ENCODE results near the gene ACTN3. TPM values are rescaled to one million over a fixed set of nuclear protein-coding genes. Genes with fewer than 3 reads are reported as not detected.
A peak's percentile ranks its signal among the peaks of the same experiment; 100 is the strongest.
"Not testable (repeated sequence)": the region's sequence is repeated elsewhere in the genome, so short reads cannot be mapped to it uniquely, and the experiment has no call there.

ACTN3 gene
- total and polyA plus RNA-seq, 3 donors from 2014 or later: 1.7 to 6.8 (median 4.0) TPM

DNA sequence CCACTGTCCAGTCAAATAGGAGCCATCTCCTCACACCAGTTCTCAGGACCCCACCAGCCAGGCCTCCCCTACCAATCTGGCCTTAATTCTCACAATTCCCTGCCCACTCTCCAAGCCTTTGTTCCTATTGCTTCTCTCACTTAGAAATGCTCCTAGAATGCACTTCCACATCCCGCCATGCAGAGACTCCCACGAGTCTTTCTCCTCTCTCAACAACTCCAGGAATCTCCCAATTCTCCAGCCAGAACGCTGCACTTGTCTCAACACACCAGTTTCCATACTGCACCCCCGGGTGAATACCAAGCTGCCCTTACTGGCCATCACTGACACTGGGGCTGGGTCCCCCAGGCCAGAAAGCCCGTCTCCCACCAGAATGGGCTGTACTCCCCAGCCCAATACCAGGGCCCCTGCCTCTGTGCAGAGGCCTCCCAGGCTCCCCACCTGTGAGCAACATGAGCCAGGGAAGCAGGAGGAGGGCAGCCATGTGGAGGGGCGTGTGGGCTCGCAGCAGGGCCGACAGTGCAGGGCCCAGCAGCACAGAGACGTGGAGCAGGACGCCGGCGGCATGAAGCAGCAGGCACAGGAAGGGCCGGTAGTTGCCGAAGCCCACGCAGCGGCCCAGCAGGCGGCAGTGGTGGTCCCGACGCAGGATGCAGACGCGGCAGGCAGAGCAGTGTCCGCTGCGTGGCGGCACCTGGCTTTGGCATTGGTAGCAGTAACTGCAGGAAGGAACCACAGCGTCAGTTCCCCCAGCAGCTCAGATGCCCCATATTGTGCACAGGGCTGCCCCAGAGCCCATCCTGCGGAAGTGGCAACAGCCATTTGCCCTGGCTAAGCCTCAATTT, 3.2 kb upstream of the ACTN3 start:
- peak; percentile 47 for DNase-seq
- WGBS, 2 donors: 48 to 51% methylated on average over 17 to 25 of the region's 26 CpGs
- H3K27ac ChIP-seq: no peak overlapping the region

GRCh38 chr11:66544952-66545351, 1.8 kb upstream of the ACTN3 start:
- intact Hi-C loops (cut with DNase I; ENCODE audit: low total_unique reads): not testable (repeated sequence)
- Histone ChIP-seq H3K4me3 (peak overlapping the region in 1 of 2 donors; percentile 85), H3K4me1 (peaks cover 18% of the 10 kb centered on the region)

More for the DNA sequence above, 3.2 kb upstream of the ACTN3 start:
- intact Hi-C loops (cut with DNase I; ENCODE audit: low total_unique reads): no loop called here
- Histone ChIP-seq H3K27me3 (no peaks in the 10 kb centered on the region), H3K4me1 (peaks cover 18% of the 10 kb centered on the region), H3K9me3 (no peaks in the 10 kb centered on the region), H3K4me3 (no peak overlapping the region), H3K36me3 (ENCODE audit: low read depth, missing control alignments) (no peaks in the 10 kb centered on the region)
- no peak for TF ChIP-seq POLR2A (IDR thresholded peaks at IDR 0.05)
- TF ChIP-seq CTCF (IDR thresholded peaks at IDR 0.05): peak in 1 of 3 experiments; percentile 7

DNA sequence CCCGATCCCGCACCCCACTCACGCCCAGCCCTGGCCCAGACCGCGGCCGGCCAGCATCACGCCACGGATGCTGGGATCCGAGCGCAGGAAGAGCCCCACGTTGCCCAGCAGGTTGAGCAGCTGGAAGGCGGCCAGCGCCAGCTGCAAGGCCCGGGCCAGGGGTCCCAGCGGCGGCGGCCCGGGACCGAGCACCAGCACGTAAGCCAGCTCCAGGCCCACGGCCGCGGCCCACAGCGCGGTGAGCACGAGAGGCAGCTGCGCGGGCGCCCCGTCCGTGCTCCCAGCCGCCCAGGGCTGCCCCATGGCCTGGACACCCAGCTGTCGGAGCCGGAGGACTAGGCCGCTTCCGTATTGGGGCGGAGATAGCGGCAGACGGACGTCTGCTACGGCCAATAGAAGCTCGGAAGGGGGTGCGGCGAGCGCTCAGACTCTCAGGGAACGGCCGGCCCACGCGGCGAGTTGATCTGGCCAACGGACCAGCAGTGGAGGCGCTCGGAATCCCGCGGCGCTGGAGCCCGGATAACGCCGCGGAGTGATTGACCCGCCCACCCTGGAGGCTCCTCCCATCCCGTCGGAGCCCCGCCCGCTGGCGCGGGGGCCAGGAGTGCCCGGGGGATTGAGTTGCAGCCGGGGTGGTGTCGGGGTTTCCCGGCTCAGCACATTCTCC, 869 bp upstream of the ACTN3 start, which contains the start of gene ZDHHC24:
ZDHHC24 (minus strand) TSS at position 348 of the 667 bp plus-strand sequence; CDS start at position 303, 45 bp downstream.
- Histone ChIP-seq H3K4me1 (peaks cover 18% of the 10 kb centered on the region), H3K4me3 (peak within 1 kb of the TSS; percentile 70 to 85), H3K36me3 (ENCODE audit: low read depth, missing control alignments) (no peaks in the 10 kb centered on the region), H3K27ac (peak within 1 kb of the TSS in 1 of 2 donors; percentile 52), H3K9me3 (no peaks in the 10 kb centered on the region), H3K27me3 (no peaks in the 10 kb centered on the region)
- peak; percentile 98 for DNase-seq
- 0 to 1% methylated on average over 8 to 69 of the region's 71 CpGs for whole genome bisulfite sequencing, 2 donors
- intact Hi-C loops (cut with DNase I; ENCODE audit: low total_unique reads): no loop called here
- no peak for TF ChIP-seq POLR2A (IDR thresholded peaks at IDR 0.05)
- TF ChIP-seq CTCF (IDR thresholded peaks at IDR 0.05): no peak

More at GRCh38 chr11:66544952-66545351, 1.8 kb upstream of the ACTN3 start:
- 60 to 75% methylated on average over 14 of the region's 14 CpGs for WGBS, 2 donors
- not testable (repeated sequence) for DNase-seq; H3K36me3 ChIP-seq (ENCODE audit: low read depth, missing control alignments); H3K9me3 ChIP-seq; H3K27ac ChIP-seq; H3K27me3 ChIP-seq

- H3K9me3 ChIP-seq: no peaks in the 10 kb centered on the region
- 29 to 49% methylated on average over 3 to 18 of the region's 18 CpGs for WGBS, 2 donors
- peak overlapping the region; percentile 70 to 85 for H3K4me3 ChIP-seq
- peak overlapping the region in 1 of 2 donors; percentile 9 for H3K27ac ChIP-seq
- intact Hi-C loops (cut with DNase I; ENCODE audit: low total_unique reads): no loop called here
- no peaks in the 10 kb centered on the region for H3K27me3 ChIP-seq
- TF ChIP-seq POLR2A (IDR thresholded peaks at IDR 0.05) (no peak), CTCF (IDR thresholded peaks at IDR 0.05) (no peak)
- no peak for DNase-seq
- H3K36me3 ChIP-seq (ENCODE audit: low read depth, missing control alignments): no peaks in the 10 kb centered on the region
- peaks cover 18% of the 10 kb centered on the region for H3K4me1 ChIP-seq
Observed at GRCh38 chr11:66546966-66547661, 411 bp downstream of the ACTN3 start.

DNA sequence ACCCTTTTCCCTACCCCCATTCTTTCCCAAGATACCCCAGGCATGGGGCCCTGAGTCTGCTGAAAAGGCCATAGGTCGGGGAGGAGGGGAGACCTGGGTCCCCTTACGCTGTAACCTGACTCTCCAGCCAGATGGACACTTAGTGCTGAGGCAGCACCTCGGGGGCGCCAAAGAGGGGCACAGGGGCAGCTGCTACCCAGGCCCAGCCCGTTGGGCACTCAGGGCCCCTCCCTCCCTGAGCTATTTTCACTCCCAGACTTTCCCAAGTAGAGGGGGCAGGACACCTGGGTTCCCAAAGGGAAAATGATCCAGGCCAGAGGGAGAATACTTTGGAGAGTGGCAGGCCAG, 933 bp downstream of the ACTN3 start:
- intact Hi-C loops (cut with DNase I; ENCODE audit: low total_unique reads): no loop called here
- TF ChIP-seq POLR2A (IDR thresholded peaks at IDR 0.05) (no peak), CTCF (IDR thresholded peaks at IDR 0.05) (no peak)
- Histone ChIP-seq H3K27ac (no peak overlapping the region), H3K27me3 (no peaks in the 10 kb centered on the region), H3K4me1 (peaks cover 18% of the 10 kb centered on the region), H3K4me3 (no peak overlapping the region), H3K9me3 (no peaks in the 10 kb centered on the region), H3K36me3 (ENCODE audit: low read depth, missing control alignments) (no peaks in the 10 kb centered on the region)
- WGBS, 2 donors: 40 to 54% methylated on average over 5 of the region's 5 CpGs
- no peak for DNase-seq

All from testis (tissue), 3 donors.